Measurements from ENCODE around the gene FBXW9. TPM values are rescaled to one million over a fixed set of nuclear protein-coding genes. Genes with fewer than 3 reads are reported as not detected.

The FBXW9 gene
- total RNA-seq, 1 experiment from 2014 or later, result 14.0 TPM

- CTCF ChIA-PET, result no interaction called here
- no peaks in the 10 kb centered on the region; a peak in 1 of 4 replicates for H3K36me3 ChIP-seq (ENCODE audit: control insufficient read depth in 1 of 2, insufficient read depth in 2 of 2, low read length in 2 of 2)
- H3K4me3 ChIP-seq (replicated peaks in 1 of 2; ENCODE audit: low read depth in 1 of 2, low read length in 2 of 2), result no peak overlapping the region
- H3K27ac ChIP-seq (ENCODE audit: low read depth, low read length), result no peak overlapping the region
- no peaks in the 10 kb centered on the region for H3K9me3 ChIP-seq (ENCODE audit: control insufficient read depth in 1 of 2, insufficient read depth in 1 of 2, low read depth in 1 of 2, low read length in 2 of 2)
- no peaks in the 10 kb centered on the region for H4K20me1 ChIP-seq (ENCODE audit: insufficient read depth)
- DNase-seq (ENCODE audit: low read depth, low spot score) (no peak), ATAC-seq (no peak)
- no peaks in the 10 kb centered on the region for H3K4me1 ChIP-seq (ENCODE audit: control insufficient read depth in 1 of 2, insufficient read depth in 2 of 2, low read length in 2 of 2)
- H3K27me3 ChIP-seq (ENCODE audit: insufficient read depth, low read length), result no peaks in the 10 kb centered on the region
- no peaks in the 10 kb centered on the region for H3K9me2 ChIP-seq (ENCODE audit: insufficient read depth)
- POLR2A ChIA-PET, result no interaction called here
- no peak overlapping the region for H3K4me2 ChIP-seq (ENCODE audit: low read length)
- no peak overlapping the region for H2AFZ ChIP-seq (ENCODE audit: low read depth, low read length, poor library complexity, severe bottlenecking)
- intact Hi-C loops (cut with micrococcal nuclease), result no loop called here
- no TSS peak for BruUV-seq (replicated peaks)
- no peak overlapping the region for H3K9ac ChIP-seq (ENCODE audit: low read length)
- no peak for TF ChIP-seq SP1 (IDR thresholded peaks at IDR 0.05; ENCODE audit: low read depth)
- TF ChIP-seq SRF (IDR thresholded peaks at IDR 0.05; ENCODE audit: low read depth), result no peak
- no peak for TF ChIP-seq SIN3A (IDR thresholded peaks at IDR 0.05; ENCODE audit: low read depth)
- no peak for TF ChIP-seq YY1 (IDR thresholded peaks at IDR 0.05; ENCODE audit: extremely low read depth, insufficient replicate concordance, low read depth, low read length)
- no peak for TF ChIP-seq ZNF274 (IDR thresholded peaks at IDR 0.05; ENCODE audit: low read depth, low read length)
- no peak for TF ChIP-seq FOSL1 (IDR thresholded peaks at IDR 0.05; ENCODE audit: low read depth)
- no peak for TF ChIP-seq POLR2AphosphoS5 (IDR thresholded peaks at IDR 0.05; ENCODE audit: low read depth, low read length)
- TF ChIP-seq MAX (IDR thresholded peaks at IDR 0.05), result no peak
- TF ChIP-seq ZBTB33 (IDR thresholded peaks at IDR 0.05; ENCODE audit: extremely low read depth, insufficient replicate concordance, low read length), result no peak
- TF ChIP-seq POLR2A (IDR thresholded peaks at IDR 0.05; ENCODE audit: borderline replicate concordance, extremely low read depth, insufficient read depth, insufficient read length), result no peak
- TF ChIP-seq JUND (IDR thresholded peaks at IDR 0.05), result no peak
- TF ChIP-seq REST (IDR thresholded peaks at IDR 0.05; ENCODE audit: low read depth), result no peak
- TF ChIP-seq RAD21 (IDR thresholded peaks at IDR 0.05; ENCODE audit: low read depth), result no peak
- TF ChIP-seq CBX3 (IDR thresholded peaks at IDR 0.05; ENCODE audit: low read depth), result no peak
- H3K79me2 ChIP-seq (ENCODE audit: insufficient read depth, low read length), result no peaks in the 10 kb centered on the region
- RAD21 ChIA-PET (ENCODE audit: low non-redundant PET in 1 of 2, low total read pairs in 2 of 2, uncharacterized antibody in 2 of 2, unreplicated experiment in 2 of 2), result no interaction called here
Measured at GRCh38 chr19:12689012-12689411, 7.4 kb downstream of the FBXW9 start.
